ENCODE measurements around the gene C15orf39. TPM values are rescaled to one million over a fixed set of nuclear protein-coding genes. Genes with fewer than 3 reads are reported as not detected.
A peak's percentile ranks its signal among the peaks of the same experiment; 100 is the strongest.
"Not testable (repeated sequence)": the region's sequence is repeated elsewhere in the genome, so short reads cannot be mapped to it uniquely, and the experiment has no call there.

The C15orf39 gene
- polyA plus RNA-seq, 3 donors from 2014 or later, result 3.8 to 14.0 (median 4.7) TPM

GRCh38 chr15:75164625-75165350 lies 36.9 kb upstream of the C15orf39 start:
- no peak overlapping the region for H3K4me3 Mint-ChIP-seq
- H3K27ac Mint-ChIP-seq, result no peak overlapping the region
- H3K36me3 Mint-ChIP-seq, result peaks cover 0 to 3% (median 0%) of the 10 kb centered on the region in 3 donors
- no peak for DNase-seq
- peaks cover 0 to 2% (median 2%) of the 10 kb centered on the region in 3 donors for H3K27me3 Mint-ChIP-seq (ENCODE audit: low read depth in 3 of 3)
- H3K4me1 Mint-ChIP-seq, result peaks cover 6 to 18% of the 10 kb centered on the region in 2 donors
- no peaks in the 10 kb centered on the region for H3K9me3 Mint-ChIP-seq

- DNase-seq; H3K27me3 Mint-ChIP-seq (ENCODE audit: low read depth in 3 of 3); H3K4me3 Mint-ChIP-seq; H3K9me3 Mint-ChIP-seq; H3K36me3 Mint-ChIP-seq: not testable (repeated sequence)
- Mint-ChIP-seq H3K4me1 (peaks cover 15 to 33% of the 10 kb centered on the region in 2 donors), H3K27ac (peak overlapping the region in 2 of 6 donors; percentile 17 to 18)
These were observed 35.1 kb upstream of the C15orf39 start for GRCh38 chr15:75166489-75167063.

GRCh38 chr15:75167588-75168350 lies 33.9 kb upstream of the C15orf39 start:
- no peak overlapping the region for H3K4me3 Mint-ChIP-seq
- H3K9me3 Mint-ChIP-seq, result no peaks in the 10 kb centered on the region
- peak overlapping the region in 3 of 6 donors; percentile 25 to 61 (median 37) for H3K27ac Mint-ChIP-seq

GRCh38 chr15:75168374-75168773 lies 33.3 kb upstream of the C15orf39 start:
- Mint-ChIP-seq H3K9me3 (no peaks in the 10 kb centered on the region), H3K36me3 (peaks cover 0 to 4% (median 0%) of the 10 kb centered on the region in 3 donors), H3K27ac (peak overlapping the region in 1 of 6 donors; percentile 61), H3K27me3 (ENCODE audit: low read depth in 3 of 3) (peaks cover 0 to 2% (median 0%) of the 10 kb centered on the region in 3 donors), H3K4me1 (peaks cover 23 to 44% of the 10 kb centered on the region in 2 donors), H3K4me3 (no peak overlapping the region)
- DNase-seq, result no peak

More at GRCh38 chr15:75167588-75168350, 33.9 kb upstream of the C15orf39 start:
- H3K27me3 Mint-ChIP-seq (ENCODE audit: low read depth in 3 of 3), result peaks cover 0 to 2% (median 0%) of the 10 kb centered on the region in 3 donors
- H3K36me3 Mint-ChIP-seq, result peaks cover 0 to 4% (median 0%) of the 10 kb centered on the region in 3 donors
- no peak for DNase-seq
- peaks cover 23 to 44% of the 10 kb centered on the region in 2 donors for H3K4me1 Mint-ChIP-seq

GRCh38 chr15:75170203-75170602 lies 31.5 kb upstream of the C15orf39 start:
- peaks cover 0 to 2% (median 0%) of the 10 kb centered on the region in 3 donors for H3K27me3 Mint-ChIP-seq (ENCODE audit: low read depth in 3 of 3)
- peaks cover 25 to 44% of the 10 kb centered on the region in 2 donors for H3K4me1 Mint-ChIP-seq
- H3K36me3 Mint-ChIP-seq, result peaks cover 0 to 4% (median 0%) of the 10 kb centered on the region in 3 donors
- no peaks in the 10 kb centered on the region for H3K9me3 Mint-ChIP-seq
- H3K4me3 Mint-ChIP-seq, result no peak overlapping the region
- DNase-seq, result no peak
- H3K27ac Mint-ChIP-seq, result no peak overlapping the region

- no peak for DNase-seq
- H3K4me3 Mint-ChIP-seq, result no peak overlapping the region
- peaks cover 25 to 44% of the 10 kb centered on the region in 2 donors for H3K4me1 Mint-ChIP-seq
- peak overlapping the region in 1 of 6 donors; percentile 10 for H3K27ac Mint-ChIP-seq
- H3K27me3 Mint-ChIP-seq (ENCODE audit: low read depth in 3 of 3), result peaks cover 0 to 3% (median 0%) of the 10 kb centered on the region in 3 donors
- no peaks in the 10 kb centered on the region for H3K9me3 Mint-ChIP-seq
- H3K36me3 Mint-ChIP-seq, result peaks cover 0 to 4% (median 0%) of the 10 kb centered on the region in 3 donors
These were observed 30.9 kb upstream of the C15orf39 start for GRCh38 chr15:75170711-75171341.

GRCh38 chr15:75171408-75171807 lies 30.3 kb upstream of the C15orf39 start:
- no peak for DNase-seq
- H3K9me3 Mint-ChIP-seq, result no peaks in the 10 kb centered on the region
- peak overlapping the region; percentile 1 to 53 (median 20) for H3K4me3 Mint-ChIP-seq
- peaks cover 0 to 3% (median 0%) of the 10 kb centered on the region in 3 donors for H3K27me3 Mint-ChIP-seq (ENCODE audit: low read depth in 3 of 3)
- peaks cover 0 to 4% (median 0%) of the 10 kb centered on the region in 3 donors for H3K36me3 Mint-ChIP-seq
- peak overlapping the region in 5 of 6 donors; percentile 10 to 81 (median 69) for H3K27ac Mint-ChIP-seq
- peaks cover 25 to 44% of the 10 kb centered on the region in 2 donors for H3K4me1 Mint-ChIP-seq

GRCh38 chr15:75172284-75172820 lies 29.3 kb upstream of the C15orf39 start:
- Mint-ChIP-seq H3K4me3 (no peak overlapping the region), H3K9me3 (no peaks in the 10 kb centered on the region), H3K27ac (peak overlapping the region in 1 of 6 donors; percentile 30), H3K27me3 (ENCODE audit: low read depth in 3 of 3) (peaks cover 0 to 3% (median 0%) of the 10 kb centered on the region in 3 donors), H3K4me1 (peaks cover 26 to 44% of the 10 kb centered on the region in 2 donors), H3K36me3 (peaks cover 0 to 4% (median 0%) of the 10 kb centered on the region in 3 donors)
- DNase-seq, result no peak

GRCh38 chr15:75174102-75174501 lies 27.6 kb upstream of the C15orf39 start:
- Mint-ChIP-seq H3K4me3 (no peak overlapping the region), H3K27me3 (ENCODE audit: low read depth in 3 of 3) (peaks cover 0 to 3% (median 0%) of the 10 kb centered on the region in 3 donors), H3K4me1 (peaks cover 32 to 37% of the 10 kb centered on the region in 2 donors), H3K9me3 (no peaks in the 10 kb centered on the region), H3K27ac (no peak overlapping the region), H3K36me3 (peaks cover 0 to 4% (median 0%) of the 10 kb centered on the region in 3 donors)
- no peak for DNase-seq

- H3K4me1 Mint-ChIP-seq, result peaks cover 34 to 37% of the 10 kb centered on the region in 2 donors
- no peak for DNase-seq
- peaks cover 0 to 3% (median 0%) of the 10 kb centered on the region in 3 donors for H3K27me3 Mint-ChIP-seq (ENCODE audit: low read depth in 3 of 3)
- no peak overlapping the region for H3K27ac Mint-ChIP-seq
- H3K4me3 Mint-ChIP-seq, result no peak overlapping the region
- H3K9me3 Mint-ChIP-seq, result no peaks in the 10 kb centered on the region
- H3K36me3 Mint-ChIP-seq, result peaks cover 0 to 2% (median 0%) of the 10 kb centered on the region in 3 donors
These were observed 27.0 kb upstream of the C15orf39 start for GRCh38 chr15:75174729-75175128.

- peaks cover 0 to 10% (median 4%) of the 10 kb centered on the region in 3 donors for H3K27me3 Mint-ChIP-seq (ENCODE audit: low read depth in 3 of 3)
- no peak overlapping the region for H3K4me3 Mint-ChIP-seq
- H3K36me3 Mint-ChIP-seq, result no peaks in the 10 kb centered on the region
- H3K9me3 Mint-ChIP-seq, result no peaks in the 10 kb centered on the region
- peak overlapping the region in 1 of 6 donors; percentile 49 for H3K27ac Mint-ChIP-seq
- DNase-seq, result no peak
- peaks cover 25 to 31% of the 10 kb centered on the region in 2 donors for H3K4me1 Mint-ChIP-seq
These were observed 25.3 kb upstream of the C15orf39 start for GRCh38 chr15:75176396-75176761.

GRCh38 chr15:75177360-75178071 lies 24.2 kb upstream of the C15orf39 start:
- H3K4me1 Mint-ChIP-seq, result peaks cover 23 to 31% of the 10 kb centered on the region in 2 donors
- H3K27ac Mint-ChIP-seq, result peak overlapping the region in 4 of 6 donors; percentile 34 to 79 (median 46)
- H3K27me3 Mint-ChIP-seq (ENCODE audit: low read depth in 3 of 3), result peaks cover 0 to 10% (median 4%) of the 10 kb centered on the region in 3 donors
- H3K36me3 Mint-ChIP-seq, result no peaks in the 10 kb centered on the region
- H3K4me3 Mint-ChIP-seq, result peak overlapping the region; percentile 54 to 75 (median 71)
- H3K9me3 Mint-ChIP-seq, result no peaks in the 10 kb centered on the region
- no peak for DNase-seq
